ENCODE data around the gene CRB2. TPM values are rescaled to one million over a fixed set of nuclear protein-coding genes. Genes with fewer than 3 reads are reported as not detected.

CRB2 gene
- total RNA-seq, 1 donor from 2014 or later, result 61.1 TPM

- no peak overlapping the region for H3K27ac Mint-ChIP-seq
- DNase-seq (ENCODE audit: extremely low spot score, unreplicated experiment), result no peak
- no peaks in the 10 kb centered on the region for H3K9me3 Mint-ChIP-seq
- peaks cover 17% of the 10 kb centered on the region for H3K27me3 Mint-ChIP-seq
- H3K4me1 Mint-ChIP-seq (ENCODE audit: unreplicated experiment), result peaks cover 18% of the 10 kb centered on the region
- no peak overlapping the region for H3K4me3 Mint-ChIP-seq
- no peak for TF ChIP-seq CTCF (conservative IDR thresholded peaks at IDR 0.05)
- no peaks in the 10 kb centered on the region for H3K36me3 Mint-ChIP-seq
Measured at GRCh38 chr9:123370108-123370507, 14.1 kb downstream of the CRB2 start.

- no peak for DNase-seq (ENCODE audit: extremely low spot score, unreplicated experiment)
- TF ChIP-seq CTCF (conservative IDR thresholded peaks at IDR 0.05), result no peak
- H3K27me3 Mint-ChIP-seq, result peaks cover 13% of the 10 kb centered on the region
- peaks cover 17% of the 10 kb centered on the region for H3K4me1 Mint-ChIP-seq (ENCODE audit: unreplicated experiment)
- H3K36me3 Mint-ChIP-seq, result no peaks in the 10 kb centered on the region
- no peak overlapping the region for H3K4me3 Mint-ChIP-seq
- no peak overlapping the region for H3K27ac Mint-ChIP-seq
- H3K9me3 Mint-ChIP-seq, result no peaks in the 10 kb centered on the region
Measured at GRCh38 chr9:123370526-123371227, 14.7 kb downstream of the CRB2 start.

GRCh38 chr9:123371228-123371584 lies 15.2 kb downstream of the CRB2 start:
- no peak for DNase-seq (ENCODE audit: extremely low spot score, unreplicated experiment)
- no peak overlapping the region for H3K4me3 Mint-ChIP-seq
- H3K4me1 Mint-ChIP-seq (ENCODE audit: unreplicated experiment), result peaks cover 17% of the 10 kb centered on the region
- no peak overlapping the region for H3K27ac Mint-ChIP-seq
- no peak for TF ChIP-seq CTCF (conservative IDR thresholded peaks at IDR 0.05)
- H3K36me3 Mint-ChIP-seq, result no peaks in the 10 kb centered on the region
- peaks cover 13% of the 10 kb centered on the region for H3K27me3 Mint-ChIP-seq
- H3K9me3 Mint-ChIP-seq, result no peaks in the 10 kb centered on the region

GRCh38 chr9:123371805-123372590 lies 16.0 kb downstream of the CRB2 start:
- Mint-ChIP-seq H3K27me3 (peaks cover 13% of the 10 kb centered on the region), H3K4me3 (no peak overlapping the region), H3K9me3 (no peaks in the 10 kb centered on the region), H3K4me1 (ENCODE audit: unreplicated experiment) (peaks cover 18% of the 10 kb centered on the region), H3K36me3 (no peaks in the 10 kb centered on the region), H3K27ac (no peak overlapping the region)
- no peak for DNase-seq (ENCODE audit: extremely low spot score, unreplicated experiment)
- TF ChIP-seq CTCF (conservative IDR thresholded peaks at IDR 0.05), result no peak

DNA sequence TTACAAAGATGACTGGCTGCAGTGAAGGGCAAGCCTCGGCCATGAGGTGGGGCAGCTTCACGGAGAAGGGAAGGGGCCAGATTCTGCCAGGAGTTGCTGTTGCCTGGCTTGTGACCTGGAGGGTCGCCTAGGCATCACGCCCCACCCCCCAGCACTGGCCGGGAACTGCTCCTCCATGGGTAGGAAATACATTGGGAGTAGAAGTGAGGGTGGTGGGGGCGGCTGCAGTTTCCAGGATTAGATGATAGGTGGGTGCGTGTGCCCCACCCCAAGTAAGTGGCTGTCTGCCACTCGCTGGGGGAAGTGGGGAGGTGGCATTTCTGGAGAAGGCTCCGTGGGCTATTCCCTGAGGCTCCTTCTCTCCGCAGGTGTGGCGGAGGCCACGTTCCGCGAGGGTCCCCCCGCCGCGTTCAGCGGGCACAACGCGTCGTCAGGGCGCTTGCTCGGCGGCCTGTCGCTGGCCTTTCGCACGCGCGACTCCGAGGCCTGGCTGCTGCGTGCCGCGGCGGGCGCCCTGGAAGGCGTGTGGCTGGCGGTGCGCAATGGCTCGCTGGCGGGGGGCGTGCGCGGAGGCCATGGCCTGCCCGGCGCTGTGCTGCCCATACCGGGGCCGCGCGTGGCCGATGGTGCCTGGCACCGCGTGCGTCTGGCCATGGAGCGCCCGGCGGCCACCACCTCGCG lies 16.9 kb downstream of the CRB2 start:
- no peak for TF ChIP-seq CTCF (conservative IDR thresholded peaks at IDR 0.05)
- Mint-ChIP-seq H3K4me3 (no peak overlapping the region), H3K9me3 (no peaks in the 10 kb centered on the region), H3K27ac (no peak overlapping the region), H3K36me3 (no peaks in the 10 kb centered on the region), H3K4me1 (ENCODE audit: unreplicated experiment) (peaks cover 23% of the 10 kb centered on the region), H3K27me3 (peaks cover 13% of the 10 kb centered on the region)
- no peak for DNase-seq (ENCODE audit: extremely low spot score, unreplicated experiment)
